Activated CD8-positive, alpha-beta memory T cell treated with anti-CD3 and anti-CD28 coated beads, Interleukin-2, amount 10 ng/mL, durations not matched to agents 7 days and 5 days (primary cell): Measurements from ENCODE around the gene JAK1. TPM values are rescaled to one million over a fixed set of nuclear protein-coding genes. Genes with fewer than 3 reads are reported as not detected.

Experiments
- ATAC-seq: fragments of 150-1000 bp; cut with Tn5 transposase; one replicate; pipeline ENCODE4 v1.10.0; 2021; ENCODE audit warnings: moderate library complexity
- CTCF ChIA-PET: fragments of 350-600 bp; sonication (Branson Sonifier 250); formaldehyde crosslinking; loops from one replicate; lab custom pipeline; 2021; ENCODE audit warnings: antibody characterized with exemption; lab: Charles Lee
- DNase-seq: peaks from one replicate; pipeline ENCODE4 v3.0.0-alpha.2; 2020
- H3K27ac Mint-ChIP-seq: one replicate; pipeline ENCODE4 v1.8.0; 2021; ENCODE audit warnings: mild to moderate bottlenecking, mixed read lengths
- H3K27me3 Mint-ChIP-seq: one replicate; pipeline ENCODE4 v1.8.0; 2021; ENCODE audit warnings: mixed read lengths
- H3K36me3 Mint-ChIP-seq: one replicate; pipeline ENCODE4 v1.8.0; 2021; ENCODE audit warnings: mild to moderate bottlenecking, mixed read lengths
- H3K4me1 Mint-ChIP-seq: one replicate; pipeline ENCODE4 v1.8.0; 2021; ENCODE audit warnings: mixed read lengths
- H3K4me3 Mint-ChIP-seq: one replicate; pipeline ENCODE4 v1.8.0; 2021; ENCODE audit warnings: mild to moderate bottlenecking, moderate library complexity, mixed read lengths
- H3K9me3 Mint-ChIP-seq: one replicate; pipeline ENCODE4 v1.8.0; 2022; ENCODE audit warnings: low read depth, mixed read lengths
- total RNA-seq, 2 experiments: library from RNA; stranded (reverse); gene quantifications; one replicate each; pipeline ENCODE4 v1.2.3, GENCODE V29; 2021

Gene JAK1
- total RNA-seq, 2 experiments from 2014 or later: 166 to 173 TPM

DNA sequence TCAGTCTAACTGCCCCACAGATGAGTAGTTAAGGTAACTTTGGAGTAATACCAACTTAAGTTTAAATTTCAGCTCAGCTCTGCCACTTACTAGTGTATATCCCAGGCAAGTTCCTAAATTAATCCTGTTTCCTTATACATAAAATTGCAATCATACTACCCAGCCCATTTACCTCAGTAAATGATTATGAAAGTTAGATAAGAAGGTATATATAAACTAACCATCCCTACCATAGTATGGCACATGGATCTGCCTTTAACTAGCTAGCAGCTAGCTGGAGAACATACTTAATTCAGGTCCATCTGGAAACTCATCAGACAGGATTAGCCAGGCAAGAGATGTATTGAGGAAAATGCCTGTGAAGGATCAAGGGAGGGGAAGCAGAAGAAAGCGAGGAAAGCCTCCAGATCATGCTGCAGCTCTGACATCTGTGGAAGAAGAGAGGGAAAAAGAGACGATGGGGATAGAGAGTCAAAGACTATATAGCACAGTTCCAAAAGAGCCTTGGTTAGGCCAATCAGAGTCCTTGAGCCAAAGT, 8.0 kb upstream of the JAK1 start:
- DNase-seq (no peak), ATAC-seq (no peak)
- Mint-ChIP-seq H3K27me3 (no peaks in the 10 kb centered on the region), H3K4me3 (no peak overlapping the region), H3K36me3 (no peaks in the 10 kb centered on the region), H3K27ac (no peak overlapping the region), H3K9me3 (no peaks in the 10 kb centered on the region), H3K4me1 (no peaks in the 10 kb centered on the region)
- CTCF ChIA-PET: no interaction called here

DNA sequence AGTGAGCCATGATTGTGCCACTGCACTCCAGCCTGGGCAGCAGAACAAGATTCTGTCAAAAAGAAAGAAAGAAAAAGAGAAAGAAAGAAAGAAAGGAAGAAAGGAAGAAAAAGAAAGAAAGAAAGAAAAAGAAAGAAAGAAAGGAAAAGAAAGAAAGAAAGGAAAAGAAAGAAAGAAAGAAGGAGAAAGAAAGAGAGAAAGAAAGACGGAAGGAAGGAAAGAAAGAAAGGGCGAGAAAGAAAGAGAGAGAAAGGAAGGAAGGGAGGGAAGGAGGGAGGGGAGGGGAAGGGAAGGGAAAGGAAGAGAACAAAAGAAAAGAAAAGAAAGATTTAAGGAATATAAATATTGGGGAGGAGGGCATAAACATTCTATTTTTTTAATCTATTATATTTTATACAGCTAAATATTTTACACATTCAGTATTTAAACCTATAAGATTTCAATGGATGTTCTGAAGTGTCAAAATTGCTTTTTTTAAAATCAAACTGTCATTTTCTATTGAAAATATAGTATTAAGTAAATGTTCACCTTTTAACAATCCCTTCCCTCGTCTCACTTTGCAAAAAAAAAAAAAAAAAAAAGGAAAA, 6.8 kb upstream of the JAK1 start:
- Mint-ChIP-seq H3K27me3 (no peaks in the 10 kb centered on the region), H3K4me1 (no peaks in the 10 kb centered on the region), H3K4me3 (no peak overlapping the region), H3K9me3 (no peaks in the 10 kb centered on the region), H3K27ac (no peak overlapping the region), H3K36me3 (no peaks in the 10 kb centered on the region)
- CTCF ChIA-PET: no interaction called here
- DNase-seq (no peak), ATAC-seq (no peak)

DNA sequence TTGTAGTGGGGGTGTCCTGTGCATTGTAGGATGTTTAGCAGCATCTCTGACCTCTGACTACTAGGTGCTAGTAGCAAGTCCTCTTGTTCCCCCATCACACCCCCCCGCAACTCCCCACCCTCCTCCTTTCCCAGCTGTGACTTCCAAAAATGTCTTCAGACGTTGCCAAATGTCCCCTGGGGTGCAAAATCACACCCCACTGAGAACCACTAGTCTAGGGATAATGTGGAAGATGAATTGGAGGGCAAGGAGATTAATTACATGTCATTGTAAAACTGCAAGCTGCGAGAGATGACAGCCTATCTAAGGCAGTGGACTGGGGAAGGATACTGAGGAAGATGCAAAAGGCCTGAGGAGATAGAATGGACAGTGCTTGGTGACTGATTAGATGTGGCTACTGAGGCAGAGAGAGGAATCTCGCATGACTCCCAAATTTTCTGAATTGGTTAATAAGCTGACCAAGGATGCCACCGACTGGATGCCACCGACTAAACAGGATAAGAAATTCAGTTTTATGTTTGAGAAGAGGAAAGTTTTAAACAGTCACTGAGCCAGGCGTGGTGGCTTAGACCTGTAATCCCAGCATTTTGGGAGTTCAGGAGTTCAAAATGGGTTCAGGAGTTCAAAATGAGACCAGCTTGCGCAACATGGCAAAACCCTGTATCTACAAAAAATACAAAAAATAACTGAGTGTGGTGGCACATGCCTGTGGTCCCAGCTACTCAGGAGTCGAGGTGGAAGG, 3.1 kb upstream of the JAK1 start:
- Mint-ChIP-seq H3K27me3 (no peaks in the 10 kb centered on the region), H3K9me3 (no peaks in the 10 kb centered on the region), H3K4me1 (peaks cover 18% of the 10 kb centered on the region), H3K4me3 (no peak overlapping the region), H3K36me3 (peaks cover 4% of the 10 kb centered on the region), H3K27ac (no peak overlapping the region)
- no peak for ATAC-seq
- DNase-seq: no peak
- CTCF ChIA-PET: no interaction called here

GRCh38 chr1:64967381-64967780, 1.0 kb upstream of the JAK1 start:
- peak overlapping the region; percentile 84 for H3K27ac Mint-ChIP-seq
- no peaks in the 10 kb centered on the region for H3K27me3 Mint-ChIP-seq

GRCh38 chr1:64965366-64966157, 787 bp downstream of the JAK1 start:
- H3K27ac Mint-ChIP-seq: peak overlapping the region; percentile 92

More at GRCh38 chr1:64967381-64967780, 1.0 kb upstream of the JAK1 start:
- H3K4me3 Mint-ChIP-seq: peak overlapping the region; percentile 75
- peaks cover 7% of the 10 kb centered on the region for H3K36me3 Mint-ChIP-seq
- ATAC-seq (no peak), DNase-seq (no peak)
- H3K9me3 Mint-ChIP-seq: no peaks in the 10 kb centered on the region
- H3K4me1 Mint-ChIP-seq: peaks cover 35% of the 10 kb centered on the region
- CTCF ChIA-PET: interaction anchor here (0.9 kb wide), 2 partner anchors 19 to 95 kb away, joined by 4 read pairs; no protein-coding TSS in a partner anchor

DNA sequence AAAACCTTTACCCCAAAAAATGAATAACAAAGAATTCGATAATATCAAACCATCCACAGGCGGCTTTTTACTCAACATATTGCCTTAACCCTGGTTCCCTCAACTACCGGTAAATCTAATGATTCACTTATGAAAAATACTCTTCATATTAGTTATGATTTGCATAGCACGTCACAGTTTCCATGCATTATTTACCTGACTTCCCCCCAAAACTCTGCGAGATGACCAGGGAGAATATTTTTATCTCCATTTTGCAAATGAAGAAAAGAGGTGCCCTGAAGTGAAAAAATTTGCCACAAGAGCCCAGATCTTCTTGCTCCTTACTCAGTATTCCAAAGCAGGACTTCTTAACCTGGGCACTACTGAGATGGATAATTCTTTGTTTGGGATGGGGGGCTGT, 2.9 kb downstream of the JAK1 start:
- CTCF ChIA-PET: interaction anchor here (1.4 to 1.7 kb wide), 3 partner anchors 48 to 139 kb away, joined by 3 read pairs; no protein-coding TSS in a partner anchor
- Mint-ChIP-seq H3K4me3 (peak overlapping the region; percentile 90), H3K27ac (peak overlapping the region; percentile 39), H3K27me3 (no peaks in the 10 kb centered on the region), H3K4me1 (peaks cover 71% of the 10 kb centered on the region), H3K36me3 (peaks cover 12% of the 10 kb centered on the region), H3K9me3 (no peaks in the 10 kb centered on the region)
- ATAC-seq: no peak
- no peak for DNase-seq

More at GRCh38 chr1:64965366-64966157, 787 bp downstream of the JAK1 start:
- H3K36me3 Mint-ChIP-seq: peaks cover 11% of the 10 kb centered on the region
- H3K4me1 Mint-ChIP-seq: peaks cover 53% of the 10 kb centered on the region
- H3K4me3 Mint-ChIP-seq: peak overlapping the region; percentile 90
- DNase-seq (peak; percentile 87), ATAC-seq (peak; percentile 48)
- CTCF ChIA-PET: interaction anchor here (0.8 to 1.8 kb wide), 8 partner anchors 12 to 138 kb away, joined by 3 to 8 read pairs (median 3); no protein-coding TSS in a partner anchor
- no peaks in the 10 kb centered on the region for H3K9me3 Mint-ChIP-seq
- H3K27me3 Mint-ChIP-seq: no peaks in the 10 kb centered on the region

DNA sequence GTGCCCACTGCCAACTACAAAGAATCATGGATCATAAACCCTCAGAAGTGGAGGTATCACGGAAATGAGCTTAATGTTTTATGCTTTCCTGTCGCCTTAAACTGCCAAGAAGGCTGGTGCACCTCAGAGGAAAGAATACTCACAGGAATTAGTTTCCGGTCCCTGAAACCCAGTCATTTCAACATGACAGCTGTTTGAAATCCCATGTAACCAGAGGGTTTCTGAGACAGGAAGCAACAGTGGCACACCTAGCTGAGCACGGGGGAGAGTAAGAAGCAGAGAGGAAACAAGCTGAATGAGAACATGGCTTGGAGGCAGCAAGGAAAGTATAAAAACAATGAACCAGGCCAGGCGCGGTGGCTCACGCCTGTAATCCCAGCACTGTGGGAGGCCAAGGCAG, 3.9 kb downstream of the JAK1 start:
- H3K4me3 Mint-ChIP-seq: peak overlapping the region; percentile 58
- no peaks in the 10 kb centered on the region for H3K27me3 Mint-ChIP-seq
- CTCF ChIA-PET: interaction anchor here (0.7 to 2.0 kb wide), 11 partner anchors 9 to 138 kb away, joined by 3 to 5 read pairs (median 3); no protein-coding TSS in a partner anchor
- peaks cover 72% of the 10 kb centered on the region for H3K4me1 Mint-ChIP-seq
- H3K9me3 Mint-ChIP-seq: no peaks in the 10 kb centered on the region
- H3K36me3 Mint-ChIP-seq: peaks cover 12% of the 10 kb centered on the region
- H3K27ac Mint-ChIP-seq: peak overlapping the region; percentile 85
- DNase-seq (peak; percentile 67), ATAC-seq (no peak)

GRCh38 chr1:64961923-64962322, 4.4 kb downstream of the JAK1 start:
- Mint-ChIP-seq H3K9me3 (no peaks in the 10 kb centered on the region), H3K36me3 (peaks cover 12% of the 10 kb centered on the region), H3K4me3 (peak overlapping the region; percentile 58), H3K27me3 (no peaks in the 10 kb centered on the region), H3K27ac (peak overlapping the region; percentile 85), H3K4me1 (peaks cover 67% of the 10 kb centered on the region)
- CTCF ChIA-PET: interaction anchor here (0.7 to 2.0 kb wide), 12 partner anchors 8 to 134 kb away, joined by 3 to 5 read pairs (median 3); no protein-coding TSS in a partner anchor
- no peak for DNase-seq
- ATAC-seq: no peak

DNA sequence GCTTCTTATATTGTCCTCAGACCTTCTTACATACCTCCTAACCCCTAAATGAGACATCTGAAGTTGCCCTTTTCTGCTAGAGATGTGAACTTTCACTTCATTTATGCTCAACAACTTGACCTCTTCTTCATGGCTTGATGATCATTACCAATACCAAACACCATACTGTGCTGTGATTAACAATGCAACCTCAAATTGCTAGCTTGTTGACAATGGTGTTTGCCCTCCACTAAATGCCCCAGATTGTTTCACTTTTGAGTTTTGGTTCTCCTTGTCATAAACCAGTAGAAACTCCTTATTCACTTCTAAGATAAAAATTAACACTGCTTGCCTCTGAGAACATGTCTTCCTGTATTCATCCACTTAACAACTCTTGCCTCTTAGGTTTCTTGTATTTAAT, 5.6 kb downstream of the JAK1 start:
- Mint-ChIP-seq H3K9me3 (no peaks in the 10 kb centered on the region), H3K36me3 (peaks cover 12% of the 10 kb centered on the region), H3K4me3 (peak overlapping the region; percentile 37), H3K27me3 (no peaks in the 10 kb centered on the region), H3K4me1 (peaks cover 64% of the 10 kb centered on the region), H3K27ac (peak overlapping the region; percentile 82)
- DNase-seq (no peak), ATAC-seq (no peak)
- CTCF ChIA-PET: interaction anchor here (0.9 to 1.4 kb wide), 2 partner anchors 42 to 48 kb away, joined by 3 read pairs; no protein-coding TSS in a partner anchor

DNA sequence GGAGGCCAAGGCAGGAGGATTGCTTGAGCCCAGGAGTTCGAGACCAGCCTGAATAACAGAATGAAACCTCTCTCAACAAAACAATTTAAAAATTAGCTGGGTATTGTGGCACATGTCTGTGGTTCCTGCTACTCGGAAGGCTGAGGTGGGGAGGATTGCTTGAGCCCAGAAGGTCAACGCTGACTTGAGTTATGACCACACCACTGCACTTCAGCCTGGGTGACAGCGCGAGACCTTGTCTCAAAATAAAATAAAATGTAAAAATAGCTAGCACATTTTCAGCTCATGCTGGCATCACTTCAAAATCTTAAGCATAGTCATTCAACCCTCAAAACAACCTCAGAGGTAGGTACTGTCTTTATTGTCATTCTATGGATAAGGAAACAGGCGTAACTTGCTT, 6.4 kb downstream of the JAK1 start:
- Mint-ChIP-seq H3K4me1 (peaks cover 63% of the 10 kb centered on the region), H3K4me3 (peak overlapping the region; percentile 37), H3K36me3 (peaks cover 8% of the 10 kb centered on the region), H3K9me3 (no peaks in the 10 kb centered on the region), H3K27me3 (no peaks in the 10 kb centered on the region), H3K27ac (peak overlapping the region; percentile 82)
- no peak for DNase-seq
- CTCF ChIA-PET: interaction anchor here (0.9 kb wide), 1 partner anchor 42 kb away, joined by 3 read pairs; no protein-coding TSS in a partner anchor
- no peak for ATAC-seq

DNA sequence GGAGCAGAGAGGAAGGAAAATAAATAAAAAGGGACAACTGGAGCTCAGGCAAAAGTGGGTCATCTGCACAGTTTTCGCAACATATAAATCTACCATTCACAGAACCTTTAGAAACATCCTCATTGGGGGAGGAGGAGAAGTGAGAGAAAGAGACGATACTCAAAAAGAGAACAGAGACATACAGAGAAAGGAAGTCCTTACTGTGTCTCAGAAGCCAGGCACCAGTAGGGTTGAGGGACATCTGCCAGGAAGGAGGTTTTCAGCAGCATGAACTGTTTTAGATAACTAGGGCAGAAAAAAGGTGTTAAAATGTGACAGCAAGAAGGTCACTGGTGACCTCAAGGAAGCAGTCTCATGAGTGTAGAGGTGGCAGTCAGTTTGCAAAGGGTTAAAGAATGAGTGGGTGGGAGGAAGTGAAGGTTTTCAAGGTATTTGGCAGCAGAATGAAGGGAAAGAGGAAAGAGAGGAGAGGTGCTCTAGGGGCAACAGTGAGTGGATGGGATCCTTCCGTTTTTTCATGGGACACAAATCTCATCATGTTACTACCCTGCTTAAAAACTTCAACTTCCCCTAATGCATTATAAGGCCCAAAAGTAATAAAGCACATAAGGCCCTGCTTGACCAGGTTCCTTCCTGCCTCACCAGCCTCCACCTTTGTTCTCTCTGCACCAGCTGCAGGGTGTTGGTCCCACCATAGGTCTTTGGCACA, 9.5 kb downstream of the JAK1 start:
- H3K27me3 Mint-ChIP-seq: no peaks in the 10 kb centered on the region
- H3K4me1 Mint-ChIP-seq: peaks cover 51% of the 10 kb centered on the region
- peaks cover 7% of the 10 kb centered on the region for H3K36me3 Mint-ChIP-seq
- H3K4me3 Mint-ChIP-seq: no peak overlapping the region
- H3K27ac Mint-ChIP-seq: no peak overlapping the region
- no peaks in the 10 kb centered on the region for H3K9me3 Mint-ChIP-seq
- DNase-seq (peak; percentile 71), ATAC-seq (peak; percentile 80)
- CTCF ChIA-PET: no interaction called here

- H3K4me3 Mint-ChIP-seq: no peak overlapping the region
- no peak overlapping the region for H3K27ac Mint-ChIP-seq
- ATAC-seq (peak; percentile 28), DNase-seq (no peak)
- H3K4me1 Mint-ChIP-seq: peaks cover 48% of the 10 kb centered on the region
- CTCF ChIA-PET: no interaction called here
- peaks cover 7% of the 10 kb centered on the region for H3K36me3 Mint-ChIP-seq
- no peaks in the 10 kb centered on the region for H3K27me3 Mint-ChIP-seq
- no peaks in the 10 kb centered on the region for H3K9me3 Mint-ChIP-seq
Measured at GRCh38 chr1:64956010-64956640, 10.2 kb downstream of the JAK1 start.
